HEK293 (cell line): Measurements from ENCODE around the gene NCBP1.

ENCODE experiments used
- CTCF ChIA-PET: fragments of 350-600 bp; formaldehyde crosslinking; extraction: SDS; loops from one replicate; lab custom pipeline; 2021; ENCODE audit warnings: antibody characterized with exemption; lab: Yijun Ruan, JAX
- POLR2A ChIA-PET: fragments of 300-600 bp; formaldehyde crosslinking; extraction: SDS; loops from one replicate; lab custom pipeline; 2020; ENCODE audit warnings: antibody characterized with exemption, inconsistent platforms; lab: Yijun Ruan, JAX
- H3K27ac ChIP-seq: fragments of 200-500 bp; sonication (Bioruptor generic); 2 replicates; pipeline ENCODE4 v1.5.1; 2014; ENCODE audit warnings: low read depth, low read length, control low read depth, inconsistent platforms; ENCODE audit errors: extremely low read depth
- H3K36me3 ChIP-seq, 2 experiments: fragments of 200-500 bp in 1 of 2; sonication (Bioruptor generic) in 1 of 2; 1 replicate in 1 of 2; 2 replicates in 1 of 2; pipeline ENCODE4 v1.5.1; 2014 to 2017; ENCODE audit warnings: inconsistent platforms in 2 of 2, low read length in 2 of 2; ENCODE audit not compliant: control insufficient read depth in 2 of 2, insufficient read depth in 1 of 2
- H3K4me1 ChIP-seq: fragments of 200-500 bp; sonication (Bioruptor generic); 2 replicates; pipeline ENCODE4 v1.5.1; 2014; ENCODE audit warnings: mild to moderate bottlenecking, low read length, inconsistent platforms; ENCODE audit not compliant: control insufficient read depth, insufficient read depth
- H3K4me3 ChIP-seq: 2 replicates; pipeline ENCODE4 v1.5.1; 2011; ENCODE audit warnings: low read depth, mild to moderate bottlenecking, control low read depth, low read length, moderate library complexity
- H3K9me3 ChIP-seq: fragments of 200-500 bp; sonication (Bioruptor generic); 2 replicates; pipeline ENCODE4 v1.5.1; 2014; ENCODE audit warnings: low read depth, low read length, inconsistent platforms; ENCODE audit not compliant: control insufficient read depth, insufficient read depth
- EGR2 ChIP-seq: fragments of 450-650 bp; formaldehyde crosslinking; IDR thresholded peaks from 2 replicates; pipeline ENCODE4 v1.5.1; 2016; ENCODE audit warnings: low read depth, missing biosample characterization, missing genetic modification characterization
- WT1 ChIP-seq: fragments of 450-650 bp; formaldehyde crosslinking; IDR thresholded peaks from 2 replicates; pipeline ENCODE4 v1.5.1; 2016; ENCODE audit warnings: missing biosample characterization, missing genetic modification characterization
- ZNF2 ChIP-seq: fragments of 450-650 bp; formaldehyde crosslinking; IDR thresholded peaks from 2 replicates; pipeline ENCODE4 v1.5.1; 2016; ENCODE audit warnings: missing biosample characterization, missing genetic modification characterization
- ZNF274 ChIP-seq, 2 experiments: fragments of 200-500 bp in 1 of 2; fragments of 450-650 bp in 1 of 2; sonication (Bioruptor generic) in 1 of 2; formaldehyde crosslinking in 1 of 2; IDR thresholded peaks; 2 replicates each; pipeline versions ENCODE4 v1.5.1 to v1.6.1; 2014 to 2016; ENCODE audit warnings: borderline replicate concordance in 1 of 2, inconsistent platforms in 1 of 2, low read length in 1 of 2, missing biosample characterization in 1 of 2, missing genetic modification characterization in 1 of 2
- ZNF391 ChIP-seq: fragments of 450-650 bp; formaldehyde crosslinking; IDR thresholded peaks from 2 replicates; pipeline ENCODE4 v1.5.1; 2016; ENCODE audit warnings: low read depth, missing biosample characterization, missing genetic modification characterization, borderline replicate concordance
- ZNF48 ChIP-seq: fragments of 450-650 bp; formaldehyde crosslinking; IDR thresholded peaks from 2 replicates; pipeline ENCODE4 v1.5.1; 2016; ENCODE audit warnings: missing biosample characterization, missing genetic modification characterization
- ZNF658 ChIP-seq: fragments of 450-650 bp; formaldehyde crosslinking; IDR thresholded peaks from 2 replicates; pipeline ENCODE4; 2016; ENCODE audit warnings: missing biosample characterization, missing genetic modification characterization
- ZNF776 ChIP-seq: fragments of 450-650 bp; formaldehyde crosslinking; IDR thresholded peaks from 2 replicates; pipeline ENCODE4 v1.5.0; 2017; ENCODE audit warnings: missing biosample characterization, missing genetic modification characterization, borderline replicate concordance
- ZNF792 ChIP-seq: fragments of 450-650 bp; formaldehyde crosslinking; IDR thresholded peaks from 2 replicates; pipeline ENCODE4 v1.5.1; 2016; ENCODE audit warnings: missing biosample characterization, missing genetic modification characterization
- TF ChIP-seq, protein P1 (sequence below): fragments of 450-650 bp; formaldehyde crosslinking; conservative IDR thresholded peaks from 2 replicates; pipeline ENCODE4 v1.5.1; 2016; ENCODE audit warnings: low read depth, missing biosample characterization, missing genetic modification characterization
- TF ChIP-seq, protein P2 (sequence below): fragments of 450-650 bp; formaldehyde crosslinking; IDR thresholded peaks from 2 replicates; pipeline ENCODE4 v1.5.1; 2016; ENCODE audit warnings: missing biosample characterization, missing genetic modification characterization
- TF ChIP-seq, protein P3 (sequence below): IDR thresholded peaks from 2 replicates; pipeline ENCODE4 v1.6.1; 2011; ENCODE audit warnings: mild to moderate bottlenecking, low read depth, low read length, borderline replicate concordance
- TF ChIP-seq, protein P4 (sequence below): fragments of 450-650 bp; formaldehyde crosslinking; conservative IDR thresholded peaks from 2 replicates; pipeline ENCODE4 v1.5.1; 2016; ENCODE audit warnings: low read depth, missing biosample characterization, missing genetic modification characterization
- TF ChIP-seq, protein P5 (sequence below): fragments of 450-650 bp; formaldehyde crosslinking; IDR thresholded peaks from 2 replicates; pipeline ENCODE4 v1.5.1; 2016; ENCODE audit warnings: missing biosample characterization, missing genetic modification characterization
- TF ChIP-seq, protein P6 (sequence below): fragments of 450-650 bp; formaldehyde crosslinking; IDR thresholded peaks from 2 replicates; pipeline ENCODE4 v1.5.0; 2017; ENCODE audit warnings: missing biosample characterization, missing genetic modification characterization, borderline replicate concordance

The NCBP1 gene

DNA sequence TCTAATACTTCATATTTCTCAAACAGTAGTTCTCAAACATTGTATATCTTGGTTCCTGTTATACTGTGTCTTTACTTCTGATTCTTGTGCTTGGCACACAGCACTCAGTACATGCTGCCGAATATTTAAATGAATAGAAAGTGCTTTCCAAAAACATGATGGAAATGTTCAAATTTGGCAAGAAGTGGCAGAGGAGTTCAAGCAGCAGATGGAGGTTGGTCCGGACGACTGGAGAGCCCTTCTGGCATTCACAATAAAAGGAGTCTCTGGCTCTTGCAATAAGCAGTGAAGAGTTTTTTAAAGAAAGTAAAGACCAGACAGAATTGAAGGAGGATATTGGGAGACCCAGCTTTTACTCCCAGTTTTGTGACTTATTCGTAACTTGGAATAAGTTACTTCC is 36.7 kb upstream of the NCBP1 start (continued):
- TF ChIP-seq, protein P1, sequence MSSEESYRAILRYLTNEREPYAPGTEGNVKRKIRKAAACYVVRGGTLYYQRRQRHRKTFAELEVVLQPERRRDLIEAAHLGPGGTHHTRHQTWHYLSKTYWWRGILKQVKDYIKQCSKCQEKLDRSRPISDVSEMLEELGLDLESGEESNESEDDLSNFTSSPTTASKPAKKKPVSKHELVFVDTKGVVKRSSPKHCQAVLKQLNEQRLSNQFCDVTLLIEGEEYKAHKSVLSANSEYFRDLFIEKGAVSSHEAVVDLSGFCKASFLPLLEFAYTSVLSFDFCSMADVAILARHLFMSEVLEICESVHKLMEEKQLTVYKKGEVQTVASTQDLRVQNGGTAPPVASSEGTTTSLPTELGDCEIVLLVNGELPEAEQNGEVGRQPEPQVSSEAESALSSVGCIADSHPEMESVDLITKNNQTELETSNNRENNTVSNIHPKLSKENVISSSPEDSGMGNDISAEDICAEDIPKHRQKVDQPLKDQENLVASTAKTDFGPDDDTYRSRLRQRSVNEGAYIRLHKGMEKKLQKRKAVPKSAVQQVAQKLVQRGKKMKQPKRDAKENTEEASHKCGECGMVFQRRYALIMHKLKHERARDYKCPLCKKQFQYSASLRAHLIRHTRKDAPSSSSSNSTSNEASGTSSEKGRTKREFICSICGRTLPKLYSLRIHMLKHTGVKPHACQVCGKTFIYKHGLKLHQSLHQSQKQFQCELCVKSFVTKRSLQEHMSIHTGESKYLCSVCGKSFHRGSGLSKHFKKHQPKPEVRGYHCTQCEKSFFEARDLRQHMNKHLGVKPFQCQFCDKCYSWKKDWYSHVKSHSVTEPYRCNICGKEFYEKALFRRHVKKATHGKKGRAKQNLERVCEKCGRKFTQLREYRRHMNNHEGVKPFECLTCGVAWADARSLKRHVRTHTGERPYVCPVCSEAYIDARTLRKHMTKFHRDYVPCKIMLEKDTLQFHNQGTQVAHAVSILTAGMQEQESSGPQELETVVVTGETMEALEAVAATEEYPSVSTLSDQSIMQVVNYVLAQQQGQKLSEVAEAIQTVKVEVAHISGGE (tag by site-specific recombination) = no peak
- TF ChIP-seq ZNF2 (no peak), ZNF48 (tag by site-specific recombination) (no peak), EGR2 (no peak), ZNF658 (tag by site-specific recombination) (no peak), ZNF776 (tag by site-specific recombination) (no peak), ZNF274 (IDR thresholded peaks at IDR 0.05; ENCODE audit: low read length) (no peak), ZNF274 (tag by site-specific recombination; IDR thresholded peaks at IDR 0.05; ENCODE audit: borderline replicate concordance) (no peak), ZNF391 (tag by site-specific recombination) (no peak), ZNF792 (tag by site-specific recombination) (no peak), WT1 (no peak)
- TF ChIP-seq, protein P2, sequence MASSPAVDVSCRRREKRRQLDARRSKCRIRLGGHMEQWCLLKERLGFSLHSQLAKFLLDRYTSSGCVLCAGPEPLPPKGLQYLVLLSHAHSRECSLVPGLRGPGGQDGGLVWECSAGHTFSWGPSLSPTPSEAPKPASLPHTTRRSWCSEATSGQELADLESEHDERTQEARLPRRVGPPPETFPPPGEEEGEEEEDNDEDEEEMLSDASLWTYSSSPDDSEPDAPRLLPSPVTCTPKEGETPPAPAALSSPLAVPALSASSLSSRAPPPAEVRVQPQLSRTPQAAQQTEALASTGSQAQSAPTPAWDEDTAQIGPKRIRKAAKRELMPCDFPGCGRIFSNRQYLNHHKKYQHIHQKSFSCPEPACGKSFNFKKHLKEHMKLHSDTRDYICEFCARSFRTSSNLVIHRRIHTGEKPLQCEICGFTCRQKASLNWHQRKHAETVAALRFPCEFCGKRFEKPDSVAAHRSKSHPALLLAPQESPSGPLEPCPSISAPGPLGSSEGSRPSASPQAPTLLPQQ (tag by site-specific recombination) = no peak
- TF ChIP-seq, protein P3, sequence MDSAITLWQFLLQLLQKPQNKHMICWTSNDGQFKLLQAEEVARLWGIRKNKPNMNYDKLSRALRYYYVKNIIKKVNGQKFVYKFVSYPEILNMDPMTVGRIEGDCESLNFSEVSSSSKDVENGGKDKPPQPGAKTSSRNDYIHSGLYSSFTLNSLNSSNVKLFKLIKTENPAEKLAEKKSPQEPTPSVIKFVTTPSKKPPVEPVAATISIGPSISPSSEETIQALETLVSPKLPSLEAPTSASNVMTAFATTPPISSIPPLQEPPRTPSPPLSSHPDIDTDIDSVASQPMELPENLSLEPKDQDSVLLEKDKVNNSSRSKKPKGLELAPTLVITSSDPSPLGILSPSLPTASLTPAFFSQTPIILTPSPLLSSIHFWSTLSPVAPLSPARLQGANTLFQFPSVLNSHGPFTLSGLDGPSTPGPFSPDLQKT = no peak
- TF ChIP-seq, protein P4, sequence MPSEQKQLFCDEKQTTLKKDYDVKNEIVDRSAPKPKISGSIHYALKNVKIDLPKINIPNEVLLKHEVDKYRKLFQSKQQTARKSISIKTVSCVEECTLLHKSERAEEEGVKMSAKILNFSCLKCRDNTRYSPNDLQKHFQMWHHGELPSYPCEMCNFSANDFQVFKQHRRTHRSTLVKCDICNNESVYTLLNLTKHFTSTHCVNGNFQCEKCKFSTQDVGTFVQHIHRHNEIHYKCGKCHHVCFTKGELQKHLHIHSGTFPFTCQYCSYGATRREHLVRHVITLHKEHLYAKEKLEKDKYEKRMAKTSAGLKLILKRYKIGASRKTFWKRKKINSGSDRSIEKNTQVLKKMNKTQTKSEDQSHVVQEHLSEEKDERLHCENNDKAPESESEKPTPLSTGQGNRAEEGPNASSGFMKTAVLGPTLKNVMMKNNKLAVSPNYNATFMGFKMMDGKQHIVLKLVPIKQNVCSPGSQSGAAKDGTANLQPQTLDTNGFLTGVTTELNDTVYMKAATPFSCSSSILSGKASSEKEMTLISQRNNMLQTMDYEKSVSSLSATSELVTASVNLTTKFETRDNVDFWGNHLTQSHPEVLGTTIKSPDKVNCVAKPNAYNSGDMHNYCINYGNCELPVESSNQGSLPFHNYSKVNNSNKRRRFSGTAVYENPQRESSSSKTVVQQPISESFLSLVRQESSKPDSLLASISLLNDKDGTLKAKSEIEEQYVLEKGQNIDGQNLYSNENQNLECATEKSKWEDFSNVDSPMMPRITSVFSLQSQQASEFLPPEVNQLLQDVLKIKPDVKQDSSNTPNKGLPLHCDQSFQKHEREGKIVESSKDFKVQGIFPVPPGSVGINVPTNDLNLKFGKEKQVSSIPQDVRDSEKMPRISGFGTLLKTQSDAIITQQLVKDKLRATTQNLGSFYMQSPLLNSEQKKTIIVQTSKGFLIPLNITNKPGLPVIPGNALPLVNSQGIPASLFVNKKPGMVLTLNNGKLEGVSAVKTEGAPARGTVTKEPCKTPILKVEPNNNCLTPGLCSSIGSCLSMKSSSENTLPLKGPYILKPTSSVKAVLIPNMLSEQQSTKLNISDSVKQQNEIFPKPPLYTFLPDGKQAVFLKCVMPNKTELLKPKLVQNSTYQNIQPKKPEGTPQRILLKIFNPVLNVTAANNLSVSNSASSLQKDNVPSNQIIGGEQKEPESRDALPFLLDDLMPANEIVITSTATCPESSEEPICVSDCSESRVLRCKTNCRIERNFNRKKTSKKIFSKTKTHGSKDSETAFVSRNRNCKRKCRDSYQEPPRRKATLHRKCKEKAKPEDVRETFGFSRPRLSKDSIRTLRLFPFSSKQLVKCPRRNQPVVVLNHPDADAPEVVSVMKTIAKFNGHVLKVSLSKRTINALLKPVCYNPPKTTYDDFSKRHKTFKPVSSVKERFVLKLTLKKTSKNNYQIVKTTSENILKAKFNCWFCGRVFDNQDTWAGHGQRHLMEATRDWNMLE = no peak

DNA sequence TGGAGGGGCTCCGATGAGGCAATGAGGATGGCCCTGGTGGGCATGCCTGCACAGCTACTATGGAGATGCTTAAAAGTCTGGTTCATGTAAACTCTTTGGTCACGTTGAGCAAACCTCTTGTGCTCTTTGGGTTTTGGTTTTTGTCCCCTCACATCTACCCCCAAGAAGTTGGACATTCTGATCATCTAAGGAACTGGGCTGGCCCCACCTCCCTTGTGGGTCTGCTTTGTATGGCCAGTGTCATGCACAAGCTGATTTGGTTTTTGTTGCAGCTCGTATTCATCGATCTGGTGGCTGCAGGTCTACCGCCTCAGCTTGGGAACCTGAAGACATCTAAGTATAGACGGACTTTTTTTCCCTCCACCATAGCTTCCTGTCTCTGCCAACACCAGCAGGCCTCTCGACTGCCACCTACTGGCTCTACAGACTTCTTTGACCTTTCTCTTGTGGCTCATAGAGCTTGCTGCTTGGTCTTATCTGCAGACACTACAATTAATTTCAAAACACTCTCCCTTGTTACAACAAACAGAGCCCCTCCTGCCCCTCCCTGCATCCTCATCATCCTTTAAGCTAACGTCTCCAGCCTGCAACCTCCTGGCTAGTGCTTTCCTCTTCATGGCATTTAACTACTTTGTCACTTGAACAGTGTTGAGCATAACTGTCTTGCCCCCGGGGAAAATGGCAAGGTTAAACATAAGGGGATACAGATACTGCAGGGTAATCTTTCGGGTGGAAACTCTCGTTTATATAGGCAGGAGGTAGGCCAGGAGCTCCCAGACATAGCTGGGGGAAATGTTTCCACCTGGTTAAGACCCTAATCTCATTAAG is 34.9 kb upstream of the NCBP1 start:
- Histone ChIP-seq H3K36me3 (peaks cover 1 to 61% of the 10 kb centered on the region in 2 experiments; a peak in 2 of 3 replicates), H3K4me3 (no peak overlapping the region), H3K9me3 (no peaks in the 10 kb centered on the region), H3K27ac (no peak overlapping the region), H3K4me1 (no peaks in the 10 kb centered on the region)
- POLR2A ChIA-PET = interaction anchor here (1.0 to 1.7 kb wide), 3 partner anchors 35 to 129 kb away, joined by 5 to 8 read pairs (median 8); partner anchors contain the start of genes NCBP1, TMOD1 and TSTD2
- CTCF ChIA-PET = interaction anchor here (0.5 to 5.7 kb wide), 68 partner anchors 8 to 1808 kb away, joined by 3 to 188 read pairs (median 4); partner anchors contain the start of genes TDRD7, TMOD1 and ZNF782
- TF ChIP-seq, protein P5, sequence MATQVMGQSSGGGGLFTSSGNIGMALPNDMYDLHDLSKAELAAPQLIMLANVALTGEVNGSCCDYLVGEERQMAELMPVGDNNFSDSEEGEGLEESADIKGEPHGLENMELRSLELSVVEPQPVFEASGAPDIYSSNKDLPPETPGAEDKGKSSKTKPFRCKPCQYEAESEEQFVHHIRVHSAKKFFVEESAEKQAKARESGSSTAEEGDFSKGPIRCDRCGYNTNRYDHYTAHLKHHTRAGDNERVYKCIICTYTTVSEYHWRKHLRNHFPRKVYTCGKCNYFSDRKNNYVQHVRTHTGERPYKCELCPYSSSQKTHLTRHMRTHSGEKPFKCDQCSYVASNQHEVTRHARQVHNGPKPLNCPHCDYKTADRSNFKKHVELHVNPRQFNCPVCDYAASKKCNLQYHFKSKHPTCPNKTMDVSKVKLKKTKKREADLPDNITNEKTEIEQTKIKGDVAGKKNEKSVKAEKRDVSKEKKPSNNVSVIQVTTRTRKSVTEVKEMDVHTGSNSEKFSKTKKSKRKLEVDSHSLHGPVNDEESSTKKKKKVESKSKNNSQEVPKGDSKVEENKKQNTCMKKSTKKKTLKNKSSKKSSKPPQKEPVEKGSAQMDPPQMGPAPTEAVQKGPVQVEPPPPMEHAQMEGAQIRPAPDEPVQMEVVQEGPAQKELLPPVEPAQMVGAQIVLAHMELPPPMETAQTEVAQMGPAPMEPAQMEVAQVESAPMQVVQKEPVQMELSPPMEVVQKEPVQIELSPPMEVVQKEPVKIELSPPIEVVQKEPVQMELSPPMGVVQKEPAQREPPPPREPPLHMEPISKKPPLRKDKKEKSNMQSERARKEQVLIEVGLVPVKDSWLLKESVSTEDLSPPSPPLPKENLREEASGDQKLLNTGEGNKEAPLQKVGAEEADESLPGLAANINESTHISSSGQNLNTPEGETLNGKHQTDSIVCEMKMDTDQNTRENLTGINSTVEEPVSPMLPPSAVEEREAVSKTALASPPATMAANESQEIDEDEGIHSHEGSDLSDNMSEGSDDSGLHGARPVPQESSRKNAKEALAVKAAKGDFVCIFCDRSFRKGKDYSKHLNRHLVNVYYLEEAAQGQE (tag by site-specific recombination) = no peak
- TF ChIP-seq, protein P6, sequence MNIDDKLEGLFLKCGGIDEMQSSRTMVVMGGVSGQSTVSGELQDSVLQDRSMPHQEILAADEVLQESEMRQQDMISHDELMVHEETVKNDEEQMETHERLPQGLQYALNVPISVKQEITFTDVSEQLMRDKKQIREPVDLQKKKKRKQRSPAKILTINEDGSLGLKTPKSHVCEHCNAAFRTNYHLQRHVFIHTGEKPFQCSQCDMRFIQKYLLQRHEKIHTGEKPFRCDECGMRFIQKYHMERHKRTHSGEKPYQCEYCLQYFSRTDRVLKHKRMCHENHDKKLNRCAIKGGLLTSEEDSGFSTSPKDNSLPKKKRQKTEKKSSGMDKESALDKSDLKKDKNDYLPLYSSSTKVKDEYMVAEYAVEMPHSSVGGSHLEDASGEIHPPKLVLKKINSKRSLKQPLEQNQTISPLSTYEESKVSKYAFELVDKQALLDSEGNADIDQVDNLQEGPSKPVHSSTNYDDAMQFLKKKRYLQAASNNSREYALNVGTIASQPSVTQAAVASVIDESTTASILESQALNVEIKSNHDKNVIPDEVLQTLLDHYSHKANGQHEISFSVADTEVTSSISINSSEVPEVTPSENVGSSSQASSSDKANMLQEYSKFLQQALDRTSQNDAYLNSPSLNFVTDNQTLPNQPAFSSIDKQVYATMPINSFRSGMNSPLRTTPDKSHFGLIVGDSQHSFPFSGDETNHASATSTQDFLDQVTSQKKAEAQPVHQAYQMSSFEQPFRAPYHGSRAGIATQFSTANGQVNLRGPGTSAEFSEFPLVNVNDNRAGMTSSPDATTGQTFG (tag by site-specific recombination) = no peak
- TF ChIP-seq, protein P3 = no peak
